OCI-LY7 (cell line): Measurements from ENCODE around the gene LAMC1.

Source experiments
- EZH2phosphoT487 ChIP-seq: fragments of 200-600 bp; sonication (generic); IDR thresholded peaks from 2 replicates; pipeline ENCODE4 v1.6.1; 2018; ENCODE audit warnings: low read depth, borderline replicate concordance, mild to moderate bottlenecking, mixed run types, antibody characterized with exemption, low read length, moderate library complexity, mixed read lengths
- TF ChIP-seq, protein P1 (sequence below): fragments of 200-600 bp; sonication (generic); conservative IDR thresholded peaks from 2 replicates; pipeline ENCODE4 v1.5.1; 2014; ENCODE audit warnings: mild to moderate bottlenecking, antibody characterized with exemption, low read length, moderate library complexity, mixed read lengths

DNA sequence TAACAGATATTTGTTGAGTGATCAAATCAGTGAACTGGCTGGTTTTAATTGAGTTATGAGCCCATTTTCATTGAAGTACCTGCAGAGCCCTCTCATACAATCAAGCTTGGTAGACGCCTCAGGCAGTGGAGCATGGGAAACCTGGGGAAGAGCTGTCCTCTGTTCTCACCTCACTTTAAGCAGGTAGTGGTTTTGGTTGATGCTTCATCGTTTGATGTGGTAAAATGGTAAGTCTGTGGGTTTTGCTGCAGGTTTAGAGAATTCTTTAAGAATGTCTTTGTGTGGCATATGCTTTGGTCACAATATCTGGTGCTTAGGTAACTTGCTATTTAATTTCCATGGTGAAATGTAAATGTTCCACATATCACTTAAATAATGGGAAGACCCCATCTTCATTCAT is 10.0 kb downstream of the LAMC1 start:
- TF ChIP-seq, protein P1, sequence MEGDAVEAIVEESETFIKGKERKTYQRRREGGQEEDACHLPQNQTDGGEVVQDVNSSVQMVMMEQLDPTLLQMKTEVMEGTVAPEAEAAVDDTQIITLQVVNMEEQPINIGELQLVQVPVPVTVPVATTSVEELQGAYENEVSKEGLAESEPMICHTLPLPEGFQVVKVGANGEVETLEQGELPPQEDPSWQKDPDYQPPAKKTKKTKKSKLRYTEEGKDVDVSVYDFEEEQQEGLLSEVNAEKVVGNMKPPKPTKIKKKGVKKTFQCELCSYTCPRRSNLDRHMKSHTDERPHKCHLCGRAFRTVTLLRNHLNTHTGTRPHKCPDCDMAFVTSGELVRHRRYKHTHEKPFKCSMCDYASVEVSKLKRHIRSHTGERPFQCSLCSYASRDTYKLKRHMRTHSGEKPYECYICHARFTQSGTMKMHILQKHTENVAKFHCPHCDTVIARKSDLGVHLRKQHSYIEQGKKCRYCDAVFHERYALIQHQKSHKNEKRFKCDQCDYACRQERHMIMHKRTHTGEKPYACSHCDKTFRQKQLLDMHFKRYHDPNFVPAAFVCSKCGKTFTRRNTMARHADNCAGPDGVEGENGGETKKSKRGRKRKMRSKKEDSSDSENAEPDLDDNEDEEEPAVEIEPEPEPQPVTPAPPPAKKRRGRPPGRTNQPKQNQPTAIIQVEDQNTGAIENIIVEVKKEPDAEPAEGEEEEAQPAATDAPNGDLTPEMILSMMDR = no peak
- no peak for TF ChIP-seq EZH2phosphoT487
